HEK293T (cell line): ENCODE results near the gene CRBN.

Experiments used
- CTCF ChIA-PET: fragments of 350-600 bp; formaldehyde crosslinking; extraction: SDS; loops from one replicate; lab custom pipeline; 2021; ENCODE audit warnings: antibody characterized with exemption, inconsistent platforms; lab: Yijun Ruan, JAX
- POLR2A ChIA-PET: fragments of 350-600 bp; formaldehyde crosslinking; extraction: SDS; loops from one replicate; lab custom pipeline; 2020; ENCODE audit warnings: antibody characterized with exemption, inconsistent platforms; lab: Yijun Ruan, JAX
- DNase-seq: peaks from one replicate; pipeline ENCODE4 v3.0.0; 2012; ENCODE audit warnings: mixed read lengths; ENCODE audit errors: extremely low spot score
- ARNT ChIP-seq: fragments of 450-650 bp; IDR thresholded peaks from 2 replicates; pipeline ENCODE4 v1.6.1; 2017; ENCODE audit warnings: mild to moderate bottlenecking
- BHLHE40 ChIP-seq: fragments of 450-650 bp; IDR thresholded peaks from 2 replicates; pipeline ENCODE4 v1.6.1; 2016; ENCODE audit warnings: mild to moderate bottlenecking, moderate library complexity, borderline replicate concordance
- CTBP1 ChIP-seq: fragments of 450-650 bp; IDR thresholded peaks from 2 replicates; pipeline ENCODE4 v1.6.1; 2016; ENCODE audit warnings: borderline replicate concordance
- ELF4 ChIP-seq: fragments of 450-650 bp; IDR thresholded peaks from 2 replicates; pipeline ENCODE4 v1.6.1; 2017; ENCODE audit warnings: antibody characterized with exemption
- FOXA1 ChIP-seq: fragments of 450-650 bp; IDR thresholded peaks from 2 replicates; pipeline ENCODE4 v1.6.1; 2016; ENCODE audit warnings: mild to moderate bottlenecking
- FOXK2 ChIP-seq: fragments of 450-650 bp; IDR thresholded peaks from 2 replicates; pipeline ENCODE4 v1.6.1; 2016; ENCODE audit warnings: mild to moderate bottlenecking
- FOXM1 ChIP-seq: fragments of 450-650 bp; IDR thresholded peaks from 2 replicates; pipeline ENCODE4 v1.6.1; 2017; ENCODE audit warnings: mild to moderate bottlenecking, borderline replicate concordance
- HDGF ChIP-seq: fragments of 450-650 bp; IDR thresholded peaks from 2 replicates; pipeline ENCODE4 v1.6.1; 2017; ENCODE audit warnings: antibody characterized with exemption, borderline replicate concordance
- L3MBTL2 ChIP-seq: fragments of 450-650 bp; conservative IDR thresholded peaks from 2 replicates; pipeline ENCODE4 v1.6.1; 2016; ENCODE audit warnings: mild to moderate bottlenecking
- LEF1 ChIP-seq: fragments of 450-650 bp; IDR thresholded peaks from 2 replicates; pipeline ENCODE4 v1.6.1; 2017; ENCODE audit warnings: mild to moderate bottlenecking, borderline replicate concordance
- NFRKB ChIP-seq: fragments of 450-650 bp; IDR thresholded peaks from 2 replicates; pipeline ENCODE4 v1.6.1; 2016; ENCODE audit warnings: mild to moderate bottlenecking, moderate library complexity
- PKNOX1 ChIP-seq: fragments of 450-650 bp; IDR thresholded peaks from 2 replicates; pipeline ENCODE4 v1.6.1; 2016
- SP1 ChIP-seq: fragments of 450-650 bp; IDR thresholded peaks from 2 replicates; pipeline ENCODE4 v1.6.1; 2017
- SUZ12 ChIP-seq: fragments of 450-650 bp; IDR thresholded peaks from 2 replicates; pipeline ENCODE4 v1.6.1; 2016; ENCODE audit warnings: mild to moderate bottlenecking
- TARDBP ChIP-seq: fragments of 450-650 bp; IDR thresholded peaks from 2 replicates; pipeline ENCODE4 v1.6.1; 2016
- ZNF384 ChIP-seq: fragments of 450-650 bp; IDR thresholded peaks from 2 replicates; pipeline ENCODE4 v1.6.1; 2016

Gene CRBN

GRCh38 chr3:3129579-3129978 lies 49.9 kb downstream of the CRBN start:
- ChIA-PET CTCF (interaction anchor here (0.6 kb wide), 1 partner anchor 1612 kb away, joined by 3 read pairs; no protein-coding TSS in a partner anchor), POLR2A (no interaction called here)
- no peak for DNase-seq
- no peak for TF ChIP-seq SP1
- no peak for TF ChIP-seq FOXK2
- TF ChIP-seq ELF4: no peak
- no peak for TF ChIP-seq ARNT
- TF ChIP-seq LEF1: no peak
- no peak for TF ChIP-seq FOXA1

GRCh38 chr3:3127432-3128010 lies 52.0 kb downstream of the CRBN start:
- no peak for DNase-seq
- ChIA-PET POLR2A (no interaction called here), CTCF (no interaction called here)
- TF ChIP-seq L3MBTL2 (peak; percentile 24), FOXM1 (no peak)

- CTCF ChIA-PET: no interaction called here
- POLR2A ChIA-PET: no interaction called here
- peak; percentile 86 for DNase-seq
- TF ChIP-seq ZNF384 (no peak), TARDBP (no peak), L3MBTL2 (peak; percentile 88; the same call in 1 of the 2 replicates), ARNT (no peak), FOXM1 (no peak), ELF4 (peak; percentile 87)
Observed at GRCh38 chr3:3126477-3127431, 52.7 kb downstream of the CRBN start, which contains the start of gene TRNT1. Gene TRNT1, plus strand, starts transcription at chr3:3126940. Its CDS starts 2,101 bp downstream, at chr3:3129041.

- no peak for DNase-seq
- TF ChIP-seq L3MBTL2 (no peak), ARNT (no peak), HDGF (no peak), ELF4 (no peak), BHLHE40 (no peak)
- ChIA-PET POLR2A (no interaction called here), CTCF (no interaction called here)
Observed at GRCh38 chr3:3125977-3126376, 53.5 kb downstream of the CRBN start.

GRCh38 chr3:3119393-3119851 lies 60.1 kb downstream of the CRBN start:
- TF ChIP-seq NFRKB (no peak), ARNT (no peak), HDGF (no peak), LEF1 (no peak), FOXM1 (no peak), ZNF384 (no peak), FOXA1 (no peak), CTBP1 (no peak), FOXK2 (no peak), SUZ12 (no peak), L3MBTL2 (no peak)
- no peak for DNase-seq
- CTCF ChIA-PET: no interaction called here
- POLR2A ChIA-PET: no interaction called here

GRCh38 chr3:3117651-3118050 lies 61.8 kb downstream of the CRBN start:
- no peak for TF ChIP-seq L3MBTL2
- TF ChIP-seq SP1: no peak
- TF ChIP-seq NFRKB: no peak
- no peak for TF ChIP-seq BHLHE40
- no peak for TF ChIP-seq LEF1
- no peak for DNase-seq
- POLR2A ChIA-PET: no interaction called here
- CTCF ChIA-PET: no interaction called here

GRCh38 chr3:3113042-3113709 lies 66.3 kb downstream of the CRBN start:
- no peak for DNase-seq
- CTCF ChIA-PET: no interaction called here
- no peak for TF ChIP-seq PKNOX1
- no peak for TF ChIP-seq CTBP1
- no peak for TF ChIP-seq SUZ12
- POLR2A ChIA-PET: no interaction called here
